Skeletal muscle satellite cell (primary cell): Measurements from ENCODE around the gene NKAIN2.

Experiments
- H3K27me3 ChIP-seq: 2 replicates; pipeline ENCODE4 v1.7.0; 2013; ENCODE audit warnings: low read length; ENCODE audit not compliant: control insufficient read depth, insufficient read depth
- H3K36me3 ChIP-seq: 2 replicates; pipeline ENCODE4 v1.7.0; 2013; ENCODE audit warnings: mild to moderate bottlenecking, control low read depth, low read length; ENCODE audit not compliant: insufficient read depth
- H3K4me1 ChIP-seq: 2 replicates; pipeline ENCODE4 v1.7.0; 2013; ENCODE audit warnings: low read length; ENCODE audit not compliant: control insufficient read depth, insufficient read depth
- H3K4me2 ChIP-seq: 2 replicates; pipeline ENCODE4 v1.7.0; 2013; ENCODE audit warnings: mild to moderate bottlenecking, low read length
- H3K4me3 ChIP-seq: 2 replicates; pipeline ENCODE4 v1.7.0; 2013; ENCODE audit warnings: low read length
- H3K9ac ChIP-seq: 2 replicates; pipeline ENCODE4 v1.7.0; 2013; ENCODE audit warnings: mild to moderate bottlenecking, low read depth, low read length, moderate library complexity
- H3K9me3 ChIP-seq: replicated peaks from 2 replicates; pipeline ENCODE4 v1.7.0; 2013; ENCODE audit warnings: mild to moderate bottlenecking, control low read depth, low read length

NKAIN2 gene

DNA sequence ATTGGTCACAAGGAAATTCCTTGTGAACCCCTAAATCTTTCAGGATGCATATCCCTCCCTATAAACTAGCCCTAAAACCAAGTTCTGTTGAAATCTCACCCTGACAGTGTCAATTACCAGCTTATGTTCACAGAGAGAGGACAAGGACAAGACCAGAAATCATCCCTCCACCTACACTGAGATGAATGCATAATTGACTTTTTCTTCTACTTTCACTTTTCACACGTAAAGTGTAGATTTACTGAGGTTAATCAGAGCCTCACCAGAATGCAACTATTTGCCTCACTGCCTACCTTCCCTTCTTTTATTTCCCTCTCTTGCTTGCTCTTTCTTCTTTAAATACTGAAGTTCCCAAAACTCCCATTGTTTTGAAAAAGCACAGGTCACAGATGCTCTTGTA, 15.3 kb upstream of the NKAIN2 start:
- no peaks in the 10 kb centered on the region for H3K27me3 ChIP-seq
- no peak overlapping the region for H3K9ac ChIP-seq
- H3K4me2 ChIP-seq: peak overlapping the region; percentile 31
- no peak overlapping the region for H3K4me3 ChIP-seq
- H3K4me1 ChIP-seq: no peaks in the 10 kb centered on the region
- H3K36me3 ChIP-seq: no peaks in the 10 kb centered on the region
- no peaks in the 10 kb centered on the region for H3K9me3 ChIP-seq

DNA sequence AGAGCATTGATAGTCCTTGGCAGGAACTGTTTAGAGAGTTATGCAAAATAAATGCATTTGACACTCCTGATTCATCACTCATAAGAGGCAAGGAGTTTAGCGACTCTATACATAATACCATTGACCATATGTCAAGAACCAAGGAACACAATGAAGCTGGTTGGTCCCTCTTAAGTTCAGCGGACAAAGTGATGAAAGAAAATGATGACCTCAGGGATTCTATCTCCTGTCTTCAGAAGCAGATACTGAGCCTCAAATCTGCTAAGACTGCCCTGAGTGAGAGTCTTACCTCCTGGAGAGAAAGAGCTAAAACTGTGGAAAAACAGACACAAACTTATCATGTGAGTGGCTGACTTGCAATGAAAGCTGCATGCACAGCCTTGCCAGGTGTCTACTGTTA, 9.5 kb upstream of the NKAIN2 start:
- H3K36me3 ChIP-seq: no peaks in the 10 kb centered on the region
- H3K9me3 ChIP-seq: no peaks in the 10 kb centered on the region
- H3K27me3 ChIP-seq: no peaks in the 10 kb centered on the region
- no peak overlapping the region for H3K9ac ChIP-seq
- H3K4me3 ChIP-seq: no peak overlapping the region
- H3K4me1 ChIP-seq: no peaks in the 10 kb centered on the region
- H3K4me2 ChIP-seq: no peak overlapping the region

- Histone ChIP-seq H3K4me3 (no peak overlapping the region), H3K36me3 (no peaks in the 10 kb centered on the region), H3K4me1 (no peaks in the 10 kb centered on the region), H3K9ac (no peak overlapping the region), H3K27me3 (no peaks in the 10 kb centered on the region), H3K9me3 (no peaks in the 10 kb centered on the region), H3K4me2 (no peak overlapping the region)
These were observed 8.9 kb upstream of the NKAIN2 start for GRCh38 chr6:123794799-123795198.

DNA sequence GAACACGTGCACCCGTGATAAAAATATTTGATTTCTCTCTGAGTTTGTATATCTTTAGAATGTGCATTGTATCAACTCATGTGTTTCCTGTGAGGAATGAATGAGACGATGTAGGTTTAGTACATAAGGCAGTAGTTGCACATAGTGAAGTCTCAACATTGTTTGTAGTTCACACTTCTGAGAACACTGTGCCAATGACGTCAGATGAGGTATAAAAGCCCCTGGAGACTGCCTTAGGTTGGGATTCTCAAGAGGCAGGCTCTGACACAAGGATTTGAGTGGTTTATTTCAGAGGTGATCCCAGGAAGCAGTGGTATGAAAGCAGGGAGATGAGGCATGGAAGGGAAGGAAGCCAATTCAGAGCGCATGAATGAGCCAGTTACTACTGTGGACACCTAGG, 2.6 kb upstream of the NKAIN2 start:
- Histone ChIP-seq H3K27me3 (no peaks in the 10 kb centered on the region), H3K9me3 (no peaks in the 10 kb centered on the region), H3K4me1 (peaks cover 22% of the 10 kb centered on the region)

DNA sequence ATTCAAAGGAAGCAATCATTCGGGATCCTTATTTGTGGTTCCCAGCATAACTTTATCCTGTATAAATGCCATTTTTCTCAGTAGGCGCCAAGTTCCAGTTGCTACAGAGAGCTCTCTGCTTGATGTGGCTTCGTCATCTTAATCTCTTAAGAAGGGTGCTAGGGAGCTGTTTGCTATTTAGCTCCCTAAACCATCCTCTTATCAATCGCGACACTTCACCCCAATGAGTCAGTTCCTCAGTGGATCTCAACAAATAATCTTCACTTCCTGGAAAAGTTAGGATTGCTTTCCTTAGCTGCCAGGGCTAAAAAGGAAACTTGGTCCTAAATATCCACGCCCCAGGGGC, 1.3 kb upstream of the NKAIN2 start:
- H3K9ac ChIP-seq: no peak overlapping the region
- no peaks in the 10 kb centered on the region for H3K27me3 ChIP-seq
- H3K4me1 ChIP-seq: peaks cover 28% of the 10 kb centered on the region

More for the DNA sequence above, 2.6 kb upstream of the NKAIN2 start:
- H3K4me2 ChIP-seq: no peak overlapping the region
- H3K36me3 ChIP-seq: no peaks in the 10 kb centered on the region
- H3K4me3 ChIP-seq: no peak overlapping the region
- H3K9ac ChIP-seq: no peak overlapping the region

DNA sequence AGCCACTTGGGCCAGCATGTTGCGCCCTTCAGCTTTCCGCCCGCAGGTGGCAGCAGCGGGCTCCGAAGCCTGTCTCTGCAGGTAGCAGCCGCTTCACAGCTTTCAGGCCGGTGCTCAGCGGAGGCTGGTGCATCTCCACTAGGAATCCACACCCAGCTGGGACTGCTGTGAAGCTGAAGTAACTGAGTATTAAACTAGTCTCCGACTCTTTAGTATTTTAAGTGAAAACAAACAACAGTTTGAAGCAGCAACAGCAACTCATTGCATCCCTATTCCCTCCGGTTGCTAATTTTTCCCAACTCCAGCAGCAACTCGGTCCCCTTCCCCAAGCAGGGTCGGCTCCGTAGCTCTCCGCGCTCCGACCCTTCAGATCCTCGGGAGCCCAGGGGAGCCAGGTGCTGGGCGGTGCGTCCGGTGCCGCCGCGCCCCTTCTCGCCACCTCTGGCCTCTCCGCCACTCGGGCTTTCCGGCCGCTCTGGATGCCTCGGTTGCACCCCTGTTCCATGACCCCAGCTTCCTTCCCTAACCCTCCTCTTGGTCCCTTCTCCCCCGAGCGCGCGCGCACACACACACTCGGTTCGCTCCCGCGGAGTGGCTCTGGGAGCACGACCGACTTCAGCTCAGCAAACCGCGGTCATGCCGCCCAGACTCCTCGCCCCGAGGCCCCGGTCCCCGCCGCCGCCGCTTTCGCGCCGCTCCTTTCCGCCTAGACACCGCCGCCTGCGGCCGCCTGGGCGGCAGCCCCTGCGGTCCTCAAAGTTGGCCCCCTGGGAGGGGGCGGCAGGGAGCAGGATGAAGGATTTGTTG, 765 bp upstream of the NKAIN2 start:
- Histone ChIP-seq H3K4me2 (peak overlapping the region; percentile 83), H3K27me3 (no peaks in the 10 kb centered on the region), H3K4me1 (peaks cover 28% of the 10 kb centered on the region), H3K9me3 (no peaks in the 10 kb centered on the region), H3K4me3 (peak overlapping the region; percentile 82), H3K36me3 (no peaks in the 10 kb centered on the region), H3K9ac (peak overlapping the region; percentile 69)

More for the DNA sequence above, 1.3 kb upstream of the NKAIN2 start:
- no peaks in the 10 kb centered on the region for H3K36me3 ChIP-seq
- peak overlapping the region; percentile 83 for H3K4me2 ChIP-seq
- H3K9me3 ChIP-seq: no peaks in the 10 kb centered on the region
- peak overlapping the region; percentile 82 for H3K4me3 ChIP-seq

GRCh38 chr6:123804014-123804786, 535 bp downstream of the NKAIN2 start:
- H3K27me3 ChIP-seq: no peaks in the 10 kb centered on the region
- peak overlapping the region; percentile 82 for H3K4me3 ChIP-seq
- peak overlapping the region; percentile 46 for H3K9ac ChIP-seq
- no peaks in the 10 kb centered on the region for H3K9me3 ChIP-seq
- H3K4me1 ChIP-seq: peaks cover 32% of the 10 kb centered on the region
- peak overlapping the region; percentile 90 for H3K4me2 ChIP-seq
- H3K36me3 ChIP-seq: no peaks in the 10 kb centered on the region

GRCh38 chr6:123804787-123805540, 1.3 kb downstream of the NKAIN2 start:
- peak overlapping the region; percentile 90 for H3K4me2 ChIP-seq
- H3K27me3 ChIP-seq: no peaks in the 10 kb centered on the region
- H3K9me3 ChIP-seq: no peaks in the 10 kb centered on the region
- H3K4me1 ChIP-seq: peaks cover 32% of the 10 kb centered on the region
- peak overlapping the region; percentile 3 for H3K4me3 ChIP-seq
- no peaks in the 10 kb centered on the region for H3K36me3 ChIP-seq
- no peak overlapping the region for H3K9ac ChIP-seq

DNA sequence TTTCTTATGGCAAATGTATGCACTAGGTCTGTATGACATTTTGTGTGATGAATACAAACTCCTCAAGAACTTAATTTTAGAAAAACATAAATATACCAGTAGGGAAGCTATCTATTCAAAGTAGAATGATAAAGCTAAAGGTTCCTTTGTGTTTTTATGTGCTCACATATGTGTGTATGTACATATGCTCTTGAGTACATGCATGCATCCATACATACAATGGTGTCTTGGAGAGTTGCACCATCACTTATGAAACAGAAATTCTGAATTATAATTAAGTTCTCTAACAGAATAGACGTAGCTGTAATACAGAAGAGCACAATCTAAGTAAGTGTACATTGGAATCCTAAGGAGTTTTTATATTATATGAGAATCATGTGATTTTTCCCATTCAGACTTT, 2.3 kb downstream of the NKAIN2 start:
- no peaks in the 10 kb centered on the region for H3K9me3 ChIP-seq
- no peaks in the 10 kb centered on the region for H3K27me3 ChIP-seq
- no peak overlapping the region for H3K4me3 ChIP-seq
- peak overlapping the region; percentile 90 for H3K4me2 ChIP-seq
- no peak overlapping the region for H3K9ac ChIP-seq
- H3K4me1 ChIP-seq: peaks cover 32% of the 10 kb centered on the region
- no peaks in the 10 kb centered on the region for H3K36me3 ChIP-seq

DNA sequence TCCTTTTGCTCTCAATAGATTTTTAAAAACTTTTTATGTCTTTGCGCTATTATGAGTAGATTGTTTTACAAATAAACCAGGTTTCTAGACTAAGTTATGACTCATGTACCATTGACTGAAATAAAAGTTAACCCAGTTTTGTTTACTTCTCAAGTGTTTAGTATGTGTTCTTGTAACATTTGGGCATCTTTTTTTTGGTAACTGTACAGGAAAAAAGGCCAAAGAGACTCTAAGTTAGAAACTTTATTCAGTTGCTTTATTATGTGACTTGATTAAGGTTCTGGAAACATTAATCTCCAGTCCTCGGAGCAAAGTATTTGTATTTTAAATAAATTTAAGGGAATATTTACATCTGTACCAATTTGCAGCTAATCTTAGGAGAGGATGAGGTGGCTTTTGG, 2.9 kb downstream of the NKAIN2 start:
- H3K27me3 ChIP-seq: no peaks in the 10 kb centered on the region
- H3K4me2 ChIP-seq: no peak overlapping the region
- no peak overlapping the region for H3K4me3 ChIP-seq
- no peaks in the 10 kb centered on the region for H3K9me3 ChIP-seq
- no peak overlapping the region for H3K9ac ChIP-seq
- H3K4me1 ChIP-seq: peaks cover 32% of the 10 kb centered on the region
- no peaks in the 10 kb centered on the region for H3K36me3 ChIP-seq

GRCh38 chr6:123808556-123808955, 4.9 kb downstream of the NKAIN2 start:
- Histone ChIP-seq H3K4me2 (no peak overlapping the region), H3K4me3 (no peak overlapping the region), H3K27me3 (no peaks in the 10 kb centered on the region), H3K4me1 (peaks cover 29% of the 10 kb centered on the region), H3K9ac (no peak overlapping the region), H3K9me3 (no peaks in the 10 kb centered on the region), H3K36me3 (no peaks in the 10 kb centered on the region)
